Breast epithelium (tissue), 4 donors: ENCODE data around the gene IQCN. TPM values are rescaled to one million over a fixed set of nuclear protein-coding genes. Genes with fewer than 3 reads are reported as not detected.

Experiments used
- DNase-seq, 2 donors: peaks; one replicate each; pipeline ENCODE4 v3.0.0-alpha.2; 2019; ENCODE audit warnings: low spot score in 2 of 2
- H3K27ac ChIP-seq, 2 donors: fragments of 200-600 bp; sonication (generic) in 1 of 2; one replicate each; pipeline ENCODE4 v1.5.1; 2016 to 2019; ENCODE audit warnings: mild to moderate bottlenecking in 1 of 2
- H3K27me3 ChIP-seq, 2 donors: fragments of 200-600 bp; sonication (generic) in 1 of 2; one replicate each; pipeline versions ENCODE4 v1.5.1 to v1.6.0; 2017 to 2019; ENCODE audit warnings: control low read depth in 1 of 2, mild to moderate bottlenecking in 1 of 2
- H3K36me3 ChIP-seq: fragments of 200-600 bp; one replicate; pipeline ENCODE4 v1.5.1; 2019
- H3K4me1 ChIP-seq, 2 donors: fragments of 200-600 bp; sonication (generic); one replicate each; pipeline ENCODE4 v1.5.1; 2016 to 2019; ENCODE audit warnings: control low read depth in 1 of 2
- H3K4me3 ChIP-seq, 3 donors: fragments of 200-600 bp; sonication (generic); 1 replicate in 2 of 3; 2 replicates in 1 of 3; pipeline ENCODE4 v1.5.1; 2016 to 2019; ENCODE audit warnings: mild to moderate bottlenecking in 3 of 3, moderate library complexity in 2 of 3
- H3K9me3 ChIP-seq, 2 donors: fragments of 200-600 bp; sonication (generic) in 1 of 2; one replicate each; pipeline ENCODE4 v1.5.1; 2016 to 2019; ENCODE audit warnings: control low read depth in 1 of 2
- POLR2A ChIP-seq: fragments of 450-650 bp; IDR thresholded peaks from one replicate; pipeline ENCODE4 v1.6.1; 2016; ENCODE audit warnings: antibody characterized with exemption, mild to moderate bottlenecking, moderate library complexity
- POLR2AphosphoS5 ChIP-seq, 3 donors: sonication (generic); formaldehyde crosslinking; IDR thresholded peaks; one replicate each; pipeline ENCODE4 v1.6.1; 2017; ENCODE audit warnings: antibody characterized with exemption in 3 of 3
- intact Hi-C: fragments of 100-400 bp; cut with DNase I; formaldehyde crosslinking; loops from one replicate; pipeline ENCODE4 v1.15.1; 2023; ENCODE audit warnings: low total_unique reads
- total RNA-seq, 3 donors: library from RNA; depleted of rRNA; stranded (reverse); fragments of >200 nt; gene quantifications; one replicate each; pipeline ENCODE4 v1.1.0, GENCODE V29; 2016
- TF ChIP-seq, protein P1 (sequence below), 3 donors: fragments of 450-650 bp; IDR thresholded peaks; one replicate each; pipeline ENCODE4 v1.5.1; 2016 to 2017; ENCODE audit warnings: antibody characterized with exemption in 3 of 3, mild to moderate bottlenecking in 3 of 3, moderate library complexity in 3 of 3

The IQCN gene
- total RNA-seq, 3 donors from 2014 or later, result 7.0 to 16.6 (median 9.5) TPM

DNA sequence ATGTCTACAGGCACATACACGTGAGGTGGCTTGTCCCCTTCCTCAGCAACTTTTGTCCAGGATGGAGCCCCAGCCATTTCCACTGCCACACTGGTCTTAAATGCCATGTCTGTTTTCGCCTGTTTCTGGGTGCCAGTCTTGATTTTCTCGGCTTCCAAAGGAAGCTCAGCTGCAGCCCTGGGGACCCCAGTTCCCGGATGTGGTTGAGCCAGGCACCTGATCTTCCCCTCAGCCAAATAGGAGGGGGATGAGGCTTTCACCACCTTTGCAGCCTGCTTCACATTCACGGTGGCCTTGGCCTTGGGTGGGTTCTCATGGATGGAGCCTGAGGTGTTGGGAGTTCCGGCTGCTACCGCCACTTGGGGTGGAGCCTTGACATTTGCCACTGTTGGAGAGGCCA is 8.7 kb downstream of the IQCN start:
- H3K27ac ChIP-seq, result no peak overlapping the region
- H3K27me3 ChIP-seq, result no peaks in the 10 kb centered on the region
- no peak for TF ChIP-seq POLR2AphosphoS5 (IDR thresholded peaks at IDR 0.05)
- no peak for TF ChIP-seq POLR2A
- TF ChIP-seq, protein P1, sequence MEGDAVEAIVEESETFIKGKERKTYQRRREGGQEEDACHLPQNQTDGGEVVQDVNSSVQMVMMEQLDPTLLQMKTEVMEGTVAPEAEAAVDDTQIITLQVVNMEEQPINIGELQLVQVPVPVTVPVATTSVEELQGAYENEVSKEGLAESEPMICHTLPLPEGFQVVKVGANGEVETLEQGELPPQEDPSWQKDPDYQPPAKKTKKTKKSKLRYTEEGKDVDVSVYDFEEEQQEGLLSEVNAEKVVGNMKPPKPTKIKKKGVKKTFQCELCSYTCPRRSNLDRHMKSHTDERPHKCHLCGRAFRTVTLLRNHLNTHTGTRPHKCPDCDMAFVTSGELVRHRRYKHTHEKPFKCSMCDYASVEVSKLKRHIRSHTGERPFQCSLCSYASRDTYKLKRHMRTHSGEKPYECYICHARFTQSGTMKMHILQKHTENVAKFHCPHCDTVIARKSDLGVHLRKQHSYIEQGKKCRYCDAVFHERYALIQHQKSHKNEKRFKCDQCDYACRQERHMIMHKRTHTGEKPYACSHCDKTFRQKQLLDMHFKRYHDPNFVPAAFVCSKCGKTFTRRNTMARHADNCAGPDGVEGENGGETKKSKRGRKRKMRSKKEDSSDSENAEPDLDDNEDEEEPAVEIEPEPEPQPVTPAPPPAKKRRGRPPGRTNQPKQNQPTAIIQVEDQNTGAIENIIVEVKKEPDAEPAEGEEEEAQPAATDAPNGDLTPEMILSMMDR (IDR thresholded peaks at IDR 0.05), result no peak
- intact Hi-C loops, result loop anchor here (10.0 kb wide), 1 partner anchor 149 kb away; the partner anchor contains the start of gene SSBP4
- H3K4me1 ChIP-seq, result no peaks in the 10 kb centered on the region
- H3K36me3 ChIP-seq, result peaks cover 5% of the 10 kb centered on the region
- no peak overlapping the region for H3K4me3 ChIP-seq
- no peak for DNase-seq
- H3K9me3 ChIP-seq, result no peaks in the 10 kb centered on the region

DNA sequence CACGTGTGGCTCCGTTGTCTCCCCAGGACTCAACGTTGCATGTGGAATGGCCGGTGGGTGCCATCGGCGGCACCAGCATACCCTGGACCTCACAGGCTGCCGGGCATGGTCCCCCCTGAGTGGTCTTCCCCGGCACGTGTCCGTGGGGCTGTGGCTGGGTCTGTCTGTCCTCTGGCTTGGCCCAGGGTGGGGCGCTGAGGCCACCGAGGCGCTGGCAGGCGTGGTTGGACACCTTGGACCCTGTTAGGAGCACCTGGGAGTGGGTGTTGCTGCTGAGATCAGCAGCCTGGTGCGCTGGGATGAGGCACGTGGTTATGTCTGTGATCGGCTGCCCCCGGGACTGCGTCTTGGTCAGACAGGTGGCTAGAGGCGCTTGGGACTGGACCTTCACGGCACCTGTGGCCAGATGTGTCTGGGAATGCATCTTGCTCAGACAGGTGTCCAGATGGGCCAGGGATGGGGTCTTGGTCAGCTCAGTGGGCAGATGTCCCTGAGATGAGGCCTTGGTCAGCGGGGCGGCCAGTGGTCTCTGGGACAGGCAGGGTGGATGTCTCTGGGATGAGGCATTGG is 9.2 kb downstream of the IQCN start:
- H3K27ac ChIP-seq, result no peak overlapping the region
- H3K36me3 ChIP-seq, result peaks cover 5% of the 10 kb centered on the region
- no peak for DNase-seq
- intact Hi-C loops, result loop anchor here (10.0 kb wide), 1 partner anchor 150 kb away; the partner anchor contains the start of gene SSBP4
- no peaks in the 10 kb centered on the region for H3K27me3 ChIP-seq
- no peaks in the 10 kb centered on the region for H3K9me3 ChIP-seq
- no peaks in the 10 kb centered on the region for H3K4me1 ChIP-seq
- no peak for TF ChIP-seq POLR2AphosphoS5 (IDR thresholded peaks at IDR 0.05)
- TF ChIP-seq, protein P1 (IDR thresholded peaks at IDR 0.05), result no peak
- no peak for TF ChIP-seq POLR2A
- no peak overlapping the region for H3K4me3 ChIP-seq

DNA sequence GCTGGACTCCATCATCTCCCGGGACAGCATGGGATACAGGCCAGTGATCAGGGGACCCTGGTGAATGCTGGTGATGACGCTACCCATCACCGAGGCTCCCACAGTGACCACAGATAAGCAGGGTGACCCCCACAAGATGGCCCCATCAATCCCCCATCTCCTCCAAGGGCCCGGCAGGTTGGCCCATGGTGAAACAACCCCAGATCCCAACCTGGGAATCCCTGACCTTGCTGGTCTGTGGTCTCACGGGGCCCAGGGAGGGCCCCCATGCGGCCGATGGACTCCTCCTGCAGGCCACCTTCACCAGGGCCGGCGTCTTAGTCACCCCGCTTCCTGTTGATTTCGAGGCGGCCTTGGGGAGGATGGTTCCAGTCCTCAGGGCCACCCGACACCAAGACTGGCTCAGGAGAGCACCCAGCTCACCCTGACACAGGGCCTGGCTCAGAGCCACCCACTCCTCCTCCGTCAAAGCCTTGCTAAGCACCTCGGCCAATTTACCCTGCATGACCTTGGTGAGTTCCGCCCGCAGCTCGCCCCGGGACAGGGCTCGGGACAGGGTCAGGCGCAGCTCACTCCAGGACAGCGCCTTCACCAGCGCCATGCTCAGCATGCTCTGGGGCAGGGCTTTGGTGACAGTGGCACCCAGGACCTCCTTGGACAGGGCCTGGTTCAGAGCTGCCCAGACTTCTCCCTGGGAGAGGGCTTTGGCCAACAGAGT is 10.0 kb downstream of the IQCN start:
- DNase-seq, result no peak
- TF ChIP-seq POLR2A (no peak), POLR2AphosphoS5 (IDR thresholded peaks at IDR 0.05) (no peak)
- TF ChIP-seq, protein P1 (IDR thresholded peaks at IDR 0.05), result no peak
- H3K4me3 ChIP-seq, result no peak overlapping the region
- no peak overlapping the region for H3K27ac ChIP-seq
- intact Hi-C loops, result loop anchor here (10.0 kb wide), 1 partner anchor 151 kb away; the partner anchor contains the start of gene SSBP4
- peaks cover 5% of the 10 kb centered on the region for H3K36me3 ChIP-seq
- H3K9me3 ChIP-seq, result no peaks in the 10 kb centered on the region
- no peaks in the 10 kb centered on the region for H3K4me1 ChIP-seq
- no peaks in the 10 kb centered on the region for H3K27me3 ChIP-seq

DNA sequence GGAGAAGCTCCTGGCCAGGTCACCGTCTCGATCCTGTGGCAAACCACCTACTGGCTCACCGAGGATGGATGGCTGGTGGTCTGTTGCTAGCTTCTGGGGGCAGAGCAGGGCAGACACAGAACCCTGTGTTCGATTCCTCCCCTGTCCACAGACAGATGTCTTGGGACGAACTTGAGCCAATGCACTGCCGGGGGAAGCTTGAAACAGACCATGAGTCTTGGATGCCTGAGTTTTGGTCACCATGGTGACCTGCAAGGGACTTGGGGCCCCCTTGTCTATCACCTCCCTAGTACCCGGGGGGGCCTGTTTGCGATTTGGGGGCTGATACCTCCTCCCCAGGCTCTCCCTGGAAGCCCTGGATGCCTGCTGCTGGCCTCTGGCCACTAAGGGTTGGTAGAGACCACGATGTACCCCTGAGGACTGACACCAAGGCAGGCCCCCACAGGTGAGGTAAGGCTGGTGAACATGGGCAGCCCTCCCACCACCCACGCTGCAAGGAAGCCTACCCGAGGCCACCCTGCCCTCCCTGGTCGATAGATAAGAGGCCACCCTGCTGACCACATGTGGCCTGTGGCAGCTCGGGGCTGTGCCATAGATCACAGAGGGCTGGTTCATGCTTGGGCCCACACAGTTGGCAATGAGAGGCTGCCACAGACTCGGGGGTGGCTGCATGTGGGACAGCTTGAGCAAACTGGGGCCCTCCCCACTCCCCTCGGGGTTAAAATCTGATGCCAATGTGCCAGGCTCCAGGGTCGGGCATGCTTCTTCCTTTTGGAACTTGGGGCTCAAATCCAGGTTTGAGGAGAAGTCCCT is 10.7 kb downstream of the IQCN start:
- no peak for DNase-seq
- H3K36me3 ChIP-seq, result peaks cover 5% of the 10 kb centered on the region
- H3K9me3 ChIP-seq, result no peaks in the 10 kb centered on the region
- no peak overlapping the region for H3K4me3 ChIP-seq
- TF ChIP-seq POLR2AphosphoS5 (IDR thresholded peaks at IDR 0.05), result no peak
- TF ChIP-seq, protein P1 (IDR thresholded peaks at IDR 0.05), result no peak
- TF ChIP-seq POLR2A, result no peak
- no peaks in the 10 kb centered on the region for H3K4me1 ChIP-seq
- H3K27me3 ChIP-seq, result no peaks in the 10 kb centered on the region
- intact Hi-C loops, result loop anchor here (10.0 kb wide), 1 partner anchor 151 kb away; the partner anchor contains the start of gene SSBP4
- H3K27ac ChIP-seq, result no peak overlapping the region
